Endometrial microvascular endothelial cells (primary cell): Measurements from ENCODE around the gene CD46. TPM values are rescaled to one million over a fixed set of nuclear protein-coding genes. Genes with fewer than 3 reads are reported as not detected.
"Not testable (repeated sequence)": the region's sequence is repeated elsewhere in the genome, so short reads cannot be mapped to it uniquely, and the experiment has no call there.

Source experiments
- in situ Hi-C: cut with HindIII; loops from 2 replicates; pipeline ENCODE4 v1.10.0; 2017; ENCODE audit warnings: low sequenced_read_pairs, low pct_unique_long_range_greater_than_20kb; ENCODE audit errors: inconsistent ontology term
- total RNA-seq: library from RNA; depleted of rRNA; stranded (reverse); fragments of >200 nt; gene quantifications from one replicate; pipeline ENCODE4 v1.2.3, GENCODE V29; 2015; ENCODE audit errors: inconsistent ontology term

The CD46 gene
- total RNA-seq, 1 donor from 2014 or later, result 183 TPM

DNA sequence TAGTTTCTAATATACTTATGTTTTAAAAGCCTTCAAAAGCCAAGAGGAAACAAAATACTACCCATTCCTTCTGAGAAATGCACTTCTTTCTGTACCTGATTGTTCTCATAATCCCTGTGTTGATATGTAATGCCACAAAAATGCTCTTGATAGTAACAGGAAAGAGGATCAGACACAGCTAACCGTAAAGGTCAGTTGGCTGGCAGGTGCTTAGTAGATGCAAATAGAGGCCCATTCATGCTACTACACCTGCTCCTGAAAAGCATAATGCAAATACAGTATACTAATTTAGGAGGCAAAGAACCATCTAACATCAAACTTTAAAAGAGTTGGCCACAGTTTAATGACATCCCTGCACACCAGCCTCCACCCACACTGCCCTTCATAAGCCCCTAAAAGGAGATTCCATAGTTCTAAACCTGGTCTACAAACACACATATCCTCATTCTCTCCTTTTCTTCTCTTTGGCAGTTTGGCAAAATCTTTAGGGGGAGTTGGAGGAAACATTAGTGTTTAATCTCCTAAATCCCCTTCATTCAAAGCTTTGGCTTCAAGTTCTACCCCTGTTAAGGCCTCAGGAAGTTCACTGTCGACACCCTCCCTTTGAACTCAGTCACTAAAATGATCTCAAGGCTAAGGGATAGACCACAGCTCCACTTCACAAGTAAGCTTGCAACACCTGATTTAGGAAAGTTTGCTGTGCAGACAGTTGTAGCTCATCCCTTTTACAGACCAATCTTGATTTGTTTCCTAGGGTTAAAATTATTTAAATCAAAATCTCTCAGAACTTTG, 2.9 kb upstream of the CD46 start:
- in situ Hi-C loops, result no loop called here

DNA sequence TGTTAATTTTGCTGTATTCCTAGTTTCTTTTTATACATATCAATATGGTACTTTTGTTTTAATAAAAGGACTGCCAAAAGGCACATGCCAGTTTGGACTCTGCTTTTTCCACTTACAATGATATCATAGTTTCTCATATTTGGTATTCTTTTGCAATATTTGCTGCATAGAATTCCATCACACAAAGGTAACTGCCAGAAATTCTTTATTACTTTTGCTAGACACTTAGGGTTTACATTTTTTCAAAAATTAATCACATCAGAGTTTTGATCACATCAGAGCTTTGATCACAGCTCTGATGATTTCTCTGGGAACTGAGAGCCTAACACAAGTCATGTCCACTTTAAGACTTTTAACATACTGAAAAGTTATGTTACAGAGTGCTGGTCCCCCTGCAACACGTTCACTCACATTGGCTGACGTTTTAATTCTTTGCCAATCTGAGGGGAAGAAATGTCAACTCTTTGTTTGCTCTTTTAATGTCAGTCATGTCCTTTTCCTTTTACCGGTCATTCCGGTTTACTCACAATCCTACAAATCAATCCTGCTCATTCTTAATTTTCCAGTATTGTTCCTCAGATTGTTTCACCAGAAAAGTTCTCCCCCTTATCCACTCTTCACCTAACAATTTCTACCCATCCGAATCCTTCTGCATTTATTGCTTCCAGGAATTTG, 1.1 kb upstream of the CD46 start:
- in situ Hi-C loops, result no loop called here

DNA sequence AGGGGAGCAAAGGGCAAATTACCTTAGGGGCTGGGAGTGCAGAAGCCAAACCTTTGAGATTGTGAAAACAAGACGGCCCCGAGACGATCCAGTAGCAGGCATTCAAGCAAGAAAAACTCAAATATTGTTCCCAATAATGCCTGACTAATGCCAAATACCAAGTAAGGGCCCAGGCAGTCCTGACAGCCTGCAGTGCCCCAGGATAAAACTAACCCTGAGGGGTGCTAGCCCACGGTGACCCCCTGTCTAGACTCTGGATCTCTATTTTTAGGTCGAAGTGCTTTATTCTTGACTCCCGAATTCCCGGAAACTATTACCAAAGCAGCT, 428 bp upstream of the CD46 start:
- in situ Hi-C loops, result not testable (repeated sequence)

DNA sequence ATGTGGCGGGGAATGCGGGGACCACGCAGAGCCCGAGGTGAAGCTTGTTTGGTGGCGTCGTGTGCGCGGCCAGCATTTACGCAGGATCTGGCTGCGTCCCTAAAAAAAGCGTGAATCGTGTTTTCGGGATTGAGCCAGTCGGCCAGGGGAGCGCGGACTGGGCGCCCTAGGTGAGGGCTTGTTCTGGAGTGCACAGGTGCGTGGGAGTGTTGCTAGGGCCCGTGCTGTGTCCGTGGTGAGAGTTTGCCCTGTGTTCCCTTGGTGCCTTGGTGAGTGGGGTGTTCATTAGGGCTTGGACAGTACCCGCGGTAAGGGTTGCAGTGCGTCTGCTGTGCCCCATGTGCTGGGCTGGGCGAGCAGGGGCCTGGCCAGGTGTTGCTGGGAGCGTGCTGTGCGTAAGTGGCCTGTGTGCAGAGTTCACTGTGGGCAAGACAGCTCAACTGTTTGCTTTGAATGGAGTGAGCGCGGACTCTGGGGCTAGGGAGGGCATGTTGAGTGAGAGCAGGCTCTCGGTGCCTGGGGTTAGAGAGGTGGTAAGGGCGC, 673 bp downstream of the CD46 start:
- in situ Hi-C loops, result no loop called here

DNA sequence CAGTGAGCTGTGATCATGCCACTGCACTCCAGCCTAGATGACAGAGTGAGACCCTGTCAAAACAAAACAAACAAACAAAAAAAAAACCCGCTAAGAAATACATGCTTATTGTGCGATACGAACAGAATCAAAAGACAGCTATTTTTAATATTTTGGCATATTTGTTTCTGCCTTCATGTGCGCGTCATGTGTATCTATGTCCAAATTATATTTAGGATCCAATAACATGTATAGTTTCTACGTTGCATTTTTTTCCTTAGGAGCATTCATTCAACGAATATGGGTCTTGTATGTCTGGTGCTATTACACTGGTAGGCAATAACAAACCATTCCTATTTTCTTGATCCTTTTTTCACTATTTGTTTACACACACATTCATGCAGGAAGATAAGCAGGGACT, 1.8 kb downstream of the CD46 start:
- in situ Hi-C loops, result no loop called here

DNA sequence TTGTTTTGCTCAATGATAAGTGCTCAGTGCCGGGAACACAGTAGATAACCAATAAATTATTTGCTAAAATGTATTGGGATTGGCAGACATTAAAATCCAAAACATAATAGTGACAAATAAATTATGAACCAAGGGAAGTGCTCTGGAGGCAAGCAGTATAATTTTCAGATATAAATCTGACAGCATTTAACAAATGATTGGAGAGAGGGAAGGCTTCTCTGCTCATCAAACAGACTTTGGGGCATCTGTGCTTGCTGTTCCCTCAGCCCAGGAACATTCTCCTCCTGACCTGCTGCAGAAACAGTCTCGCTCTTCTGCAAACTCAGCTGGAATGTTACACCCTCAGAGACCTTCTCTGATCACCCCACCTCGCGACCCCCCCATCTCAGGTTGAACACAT, 2.2 kb downstream of the CD46 start:
- in situ Hi-C loops, result no loop called here

DNA sequence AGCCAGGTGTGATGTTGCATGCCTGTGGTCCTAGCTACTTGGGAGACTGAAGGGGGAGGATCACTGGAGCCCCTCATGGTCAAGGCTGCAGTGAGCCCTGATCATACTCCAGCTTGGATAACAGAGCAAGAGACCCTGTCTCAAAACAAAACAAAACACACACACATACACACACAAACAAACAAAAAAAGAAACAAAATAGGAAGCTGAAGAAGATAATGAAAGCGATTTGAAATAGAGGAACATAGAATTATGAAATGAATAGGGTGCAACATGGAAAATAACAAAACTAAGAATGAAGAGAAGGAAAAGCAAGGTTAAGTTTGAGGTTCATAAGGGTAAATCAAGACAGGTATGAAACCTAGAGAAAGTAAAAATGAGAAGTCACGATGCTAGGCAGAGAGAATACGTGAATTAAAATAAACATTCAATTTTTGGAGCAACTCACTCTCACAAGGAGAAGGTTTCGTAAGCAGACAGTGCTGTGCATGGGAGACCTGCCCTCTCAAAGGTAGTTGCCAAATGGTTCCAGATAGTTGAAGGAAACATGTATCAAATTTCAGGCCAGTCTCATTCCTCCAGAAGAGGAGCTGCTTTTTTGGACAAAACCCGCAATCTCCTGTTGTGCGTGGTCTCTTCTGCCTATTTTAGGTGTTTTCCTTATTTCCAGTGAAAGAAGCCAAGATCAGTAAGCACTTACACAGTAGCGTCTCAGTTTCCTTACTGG, 3.3 kb downstream of the CD46 start:
- in situ Hi-C loops, result no loop called here

DNA sequence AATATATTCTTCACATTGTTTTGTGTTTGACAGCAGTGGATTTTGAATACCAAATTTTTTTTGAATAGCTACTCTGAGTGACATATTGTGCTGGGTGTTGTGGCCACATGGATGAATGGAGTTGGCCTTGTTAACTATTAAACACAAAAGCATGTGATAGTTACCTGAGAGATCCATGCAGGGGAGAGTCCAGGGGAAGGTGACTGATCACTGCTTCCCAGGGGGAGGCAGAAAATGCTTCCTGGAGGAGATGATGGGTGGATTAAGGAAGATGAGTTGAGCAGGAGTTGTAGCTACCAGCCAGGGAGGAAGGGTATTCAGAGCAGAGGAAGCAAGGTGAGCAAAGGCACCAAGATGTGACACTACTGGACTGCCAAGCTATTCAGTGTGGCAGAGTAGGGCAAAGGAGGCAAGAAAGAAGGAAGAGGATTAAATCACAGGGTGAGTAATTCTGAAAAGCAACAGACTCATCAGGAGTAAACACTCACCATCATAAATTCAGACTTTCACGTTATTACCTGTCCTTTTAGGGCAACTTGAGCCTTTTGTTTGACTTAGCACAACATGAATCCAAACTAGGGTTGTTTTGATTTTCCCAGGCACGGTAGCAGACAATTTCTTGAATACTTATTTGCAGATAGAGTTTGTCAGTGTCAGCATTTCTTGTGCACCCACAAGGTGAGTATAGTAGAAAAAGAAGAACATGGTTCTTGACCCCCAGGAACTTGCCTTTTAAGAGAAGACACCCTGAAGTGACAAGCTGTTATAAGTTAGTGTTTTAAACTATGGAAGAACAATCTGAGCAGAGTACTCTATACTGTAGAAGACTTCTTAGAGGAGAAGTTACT, 4.2 kb downstream of the CD46 start:
- in situ Hi-C loops, result no loop called here

DNA sequence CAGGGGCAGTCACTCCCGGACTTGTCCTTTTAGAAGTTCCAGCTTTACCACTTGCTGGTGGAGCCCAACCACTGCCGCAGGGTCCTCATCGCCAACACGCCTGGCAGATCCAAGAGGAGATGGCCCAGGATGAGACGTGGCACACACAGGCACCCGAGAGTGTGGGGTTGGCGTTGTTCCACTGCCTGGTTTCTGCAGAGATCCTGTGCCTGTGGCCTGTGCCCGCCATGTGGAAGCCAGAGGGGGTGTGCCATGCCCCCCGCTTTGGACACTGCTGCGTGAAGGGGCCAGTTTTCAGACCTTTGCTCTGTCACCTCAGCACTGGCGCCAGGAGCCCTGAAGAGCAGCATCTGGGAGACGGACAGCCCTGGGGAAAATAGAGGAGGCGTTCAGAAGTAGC, 10.8 kb downstream of the CD46 start:
- in situ Hi-C loops, result no loop called here

DNA sequence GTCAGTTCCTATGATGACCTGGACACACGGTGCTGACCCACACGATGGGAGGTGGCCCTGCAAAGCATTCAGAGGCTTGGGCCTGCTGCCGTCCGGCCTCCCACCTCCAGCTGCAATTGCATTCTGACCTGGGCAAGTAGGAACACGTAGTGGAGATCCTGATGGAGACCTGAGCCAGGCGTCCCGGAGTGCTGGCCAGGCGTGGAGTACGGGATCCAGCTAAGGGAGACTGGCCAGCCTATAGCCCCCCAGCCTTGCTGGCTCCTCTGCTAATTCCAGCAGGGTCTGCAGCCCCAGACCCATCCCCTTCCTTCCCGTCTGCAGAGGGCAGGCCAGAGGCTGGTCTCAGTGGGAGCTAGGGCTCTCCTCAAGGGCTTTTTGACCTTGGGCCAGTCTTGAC, 11.2 kb downstream of the CD46 start:
- in situ Hi-C loops, result no loop called here

DNA sequence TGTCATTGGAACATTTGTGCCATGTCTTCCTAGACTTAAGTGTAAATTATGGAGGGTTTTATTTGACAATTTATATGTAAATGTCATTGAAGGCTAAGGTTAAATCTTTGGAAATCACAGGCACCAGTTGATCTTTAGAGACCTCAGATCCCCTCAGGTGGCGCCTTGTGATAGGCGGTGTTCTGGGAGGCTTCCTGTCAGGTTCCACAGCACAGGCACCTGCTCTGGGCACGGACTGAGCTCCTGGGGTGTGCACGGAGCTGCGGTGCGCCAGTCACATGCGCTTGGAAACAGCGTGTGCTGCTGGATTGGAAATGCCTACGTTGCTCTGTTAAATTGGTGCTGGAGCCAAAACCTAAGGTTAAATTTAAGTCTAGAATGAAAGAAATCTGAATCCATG, 12.1 kb downstream of the CD46 start:
- in situ Hi-C loops, result no loop called here

DNA sequence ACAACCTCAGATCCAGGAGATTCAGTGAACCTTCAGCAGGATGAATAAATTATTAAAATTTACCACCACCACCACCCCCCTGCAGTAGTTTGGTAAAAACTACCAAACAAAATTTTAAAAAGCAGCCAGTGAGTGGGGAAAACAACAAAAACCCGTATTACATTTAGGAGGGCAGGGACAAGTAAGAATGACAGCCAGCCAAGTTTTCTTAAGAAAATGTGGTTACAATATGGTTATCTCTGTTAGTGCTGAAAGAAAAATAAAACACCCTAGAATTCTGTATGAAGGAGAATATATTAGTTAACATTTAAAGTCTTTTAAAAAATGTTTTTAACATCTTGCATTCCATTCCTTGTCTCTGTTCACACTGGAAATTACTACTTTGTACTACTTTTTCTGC, 14.7 kb downstream of the CD46 start:
- in situ Hi-C loops, result no loop called here

DNA sequence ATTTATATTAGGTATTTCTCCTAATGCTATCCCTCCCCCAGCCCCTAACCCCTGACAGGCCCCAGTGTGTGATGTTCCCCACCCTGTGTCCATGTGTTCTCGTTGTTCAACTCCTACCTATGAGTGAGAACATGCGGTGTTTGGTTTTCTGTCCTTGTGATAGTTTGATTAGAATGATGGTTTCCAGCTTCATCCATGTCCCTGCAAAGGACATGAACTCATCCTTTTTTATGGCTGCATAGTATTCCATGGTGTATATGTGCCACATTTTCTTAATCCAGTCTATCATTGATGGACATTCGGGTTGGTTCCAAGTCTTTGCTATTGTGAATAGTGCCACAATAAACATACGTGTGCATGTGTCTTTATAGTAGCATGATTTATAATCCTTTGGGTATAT, 18.7 kb downstream of the CD46 start:
- in situ Hi-C loops, result not testable (repeated sequence)

DNA sequence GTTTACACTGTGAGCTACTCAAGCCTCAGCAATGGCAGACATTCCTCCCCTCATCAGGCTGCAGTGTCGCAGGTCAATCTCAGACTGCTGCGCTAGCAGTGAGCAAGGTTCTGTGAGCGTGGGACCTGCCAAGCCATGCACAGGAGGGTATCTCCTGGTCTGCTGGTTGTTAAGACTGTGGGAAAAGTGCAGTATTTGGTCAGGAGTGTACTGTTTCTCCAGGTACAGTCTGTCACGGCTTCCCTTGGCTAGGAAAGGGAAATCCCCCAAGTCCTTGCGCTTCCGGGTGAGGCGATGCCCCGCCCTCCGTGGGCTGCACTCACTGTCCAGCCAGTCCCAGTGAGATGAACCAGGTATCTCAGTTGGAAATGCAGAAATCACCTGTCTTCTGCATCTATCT, 24.2 kb downstream of the CD46 start:
- in situ Hi-C loops, result not testable (repeated sequence)

DNA sequence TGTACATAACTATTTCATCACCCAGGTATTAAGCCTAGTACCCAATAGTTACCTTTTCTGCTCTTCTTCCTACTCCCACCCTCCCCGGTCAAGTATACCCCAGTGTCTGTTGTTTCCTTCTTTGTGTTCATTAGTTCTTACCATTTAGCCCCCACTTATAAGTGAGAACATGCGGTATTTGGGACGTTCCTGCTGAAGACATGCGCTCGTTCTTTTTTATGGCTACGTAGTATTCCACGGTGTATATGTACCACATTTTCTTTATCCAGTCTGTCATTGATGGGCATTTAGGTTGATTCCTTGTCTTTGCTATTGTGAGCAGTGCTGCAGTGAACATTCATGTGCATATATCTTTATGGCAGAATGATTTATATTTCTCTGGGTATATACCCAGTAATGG, 25.6 kb downstream of the CD46 start:
- in situ Hi-C loops, result not testable (repeated sequence)

DNA sequence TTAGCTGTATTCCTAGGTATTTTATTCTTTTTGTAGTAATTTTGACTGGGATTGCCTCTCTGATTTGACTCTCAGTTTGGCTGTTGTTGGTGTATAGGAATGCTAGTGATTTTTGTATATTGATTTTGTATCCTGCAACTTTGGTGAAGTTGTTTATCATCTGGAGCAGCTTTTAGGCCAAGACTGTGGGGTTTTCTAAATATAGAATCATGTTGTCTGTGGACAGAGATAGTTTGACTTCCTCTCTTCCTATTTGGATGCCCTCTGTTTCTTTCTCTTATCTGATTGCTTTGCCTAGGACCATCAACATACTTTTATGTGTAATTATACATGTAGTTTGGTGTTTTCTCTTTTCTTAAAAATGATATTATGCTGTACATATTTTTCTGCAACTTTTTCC, 27.2 kb downstream of the CD46 start:
- in situ Hi-C loops, result no loop called here

DNA sequence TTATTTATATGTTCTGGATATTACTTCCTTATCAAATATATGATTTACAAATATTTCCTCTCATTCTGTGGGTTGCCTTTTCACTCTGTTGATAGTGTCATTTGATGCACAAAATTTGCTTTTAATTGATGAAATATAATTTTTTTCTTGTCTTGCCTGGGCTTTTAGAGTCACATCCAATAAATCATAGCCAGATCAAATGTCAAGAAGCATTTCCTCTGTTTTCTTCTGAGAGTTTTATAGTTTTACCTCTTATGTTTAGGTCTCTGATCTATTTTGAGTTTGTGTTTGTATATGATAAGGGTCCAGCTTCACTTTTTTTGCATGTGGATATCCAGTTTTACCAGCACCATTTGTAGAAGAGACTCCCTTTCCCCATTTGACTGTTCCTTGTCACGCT, 29.5 kb downstream of the CD46 start:
- in situ Hi-C loops, result no loop called here

DNA sequence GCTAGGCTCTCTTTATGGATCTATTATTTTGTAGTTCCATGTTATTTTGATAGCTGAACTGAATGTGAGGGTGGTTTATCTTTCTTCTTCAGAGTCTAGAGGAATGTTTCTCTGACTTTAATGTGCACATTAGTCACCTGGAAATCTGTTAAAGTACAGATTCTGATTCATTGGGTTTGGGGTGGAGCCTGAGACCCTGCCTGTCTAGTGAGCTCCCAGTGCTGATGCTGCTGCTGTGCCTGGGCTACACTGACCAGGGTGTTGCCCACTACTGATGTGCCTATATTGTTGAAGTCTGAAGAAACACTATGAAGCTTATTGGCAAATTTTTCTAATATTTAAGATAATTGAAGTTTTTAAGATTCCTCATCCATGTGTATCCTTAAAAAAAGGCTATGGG, 35.9 kb downstream of the CD46 start:
- in situ Hi-C loops, result no loop called here

DNA sequence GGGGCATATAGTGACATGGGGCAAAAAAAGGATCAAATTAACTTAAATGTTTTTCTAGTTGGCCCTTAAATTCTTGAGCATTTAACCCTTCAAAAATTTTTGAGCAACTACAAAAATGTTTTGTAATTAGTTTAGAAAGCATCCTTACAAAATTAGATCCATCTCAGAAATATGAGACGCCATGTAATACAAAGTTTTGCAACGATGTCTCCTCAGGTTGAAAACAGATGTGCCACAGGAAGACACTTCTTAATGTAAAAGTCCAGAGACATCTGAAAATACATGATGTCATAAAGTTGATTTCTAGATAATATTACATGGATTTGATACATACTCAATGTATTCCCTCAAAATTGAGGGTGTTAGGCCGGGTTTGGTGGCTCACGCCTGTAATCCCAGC, 37.5 kb downstream of the CD46 start:
- in situ Hi-C loops, result no loop called here
